Sigmoid colon (tissue), 3 donors: Measurements from ENCODE around the gene SOCS6.

Source experiments
- CTCF ChIP-seq, 4 experiments: fragments of 450-650 bp in 3 of 4; fragments of 200-600 bp in 1 of 4; IDR thresholded peaks; one replicate each; pipeline ENCODE4 v1.5.1; 2016 to 2019; ENCODE audit warnings: antibody characterized with exemption in 4 of 4, mild to moderate bottlenecking in 3 of 4, moderate library complexity in 2 of 4
- POLR2A ChIP-seq, 2 donors: fragments of 450-650 bp; IDR thresholded peaks; one replicate each; pipeline ENCODE4 v1.6.1; 2016; ENCODE audit warnings: antibody characterized with exemption in 2 of 2, mild to moderate bottlenecking in 2 of 2, moderate library complexity in 2 of 2

- no peak for TF ChIP-seq CTCF (IDR thresholded peaks at IDR 0.05)
- no peak for TF ChIP-seq POLR2A (IDR thresholded peaks at IDR 0.05)
These were observed 36.1 kb downstream of the SOCS6 start for GRCh38 chr18:70324897-70325296.
